LNCaP clone FGC (cell line): Measurements from ENCODE around the gene CALR.
"Not testable (repeated sequence)": the region's sequence is repeated elsewhere in the genome, so short reads cannot be mapped to it uniquely, and the experiment has no call there.

Experiments
- DNase-seq: peaks from one replicate; pipeline ENCODE4 v3.0.0-alpha.2; 2011; ENCODE audit warnings: low read depth
- H3K4me3 ChIP-seq: 2 replicates; pipeline ENCODE4 v1.5.1; 2011; ENCODE audit warnings: mild to moderate bottlenecking, low read depth, low read length, control low read depth
- CTCF ChIP-seq: IDR thresholded peaks from 2 replicates; pipeline ENCODE4 v1.5.1; 2012; ENCODE audit warnings: mild to moderate bottlenecking; ENCODE audit not compliant: control insufficient read depth, insufficient read depth; ENCODE audit errors: extremely low read depth

The CALR gene

GRCh38 chr19:12948612-12949362 is 10.4 kb downstream of the CALR start:
- DNase-seq: no peak
- no peak for TF ChIP-seq CTCF
- H3K4me3 ChIP-seq: no peak overlapping the region

- no peak for TF ChIP-seq CTCF
- DNase-seq: no peak
- no peak overlapping the region for H3K4me3 ChIP-seq
These were observed 11.2 kb downstream of the CALR start for GRCh38 chr19:12949363-12950283.

- not testable (repeated sequence) for DNase-seq, H3K4me3 ChIP-seq
These were observed 13.6 kb downstream of the CALR start for GRCh38 chr19:12952050-12952449.

DNA sequence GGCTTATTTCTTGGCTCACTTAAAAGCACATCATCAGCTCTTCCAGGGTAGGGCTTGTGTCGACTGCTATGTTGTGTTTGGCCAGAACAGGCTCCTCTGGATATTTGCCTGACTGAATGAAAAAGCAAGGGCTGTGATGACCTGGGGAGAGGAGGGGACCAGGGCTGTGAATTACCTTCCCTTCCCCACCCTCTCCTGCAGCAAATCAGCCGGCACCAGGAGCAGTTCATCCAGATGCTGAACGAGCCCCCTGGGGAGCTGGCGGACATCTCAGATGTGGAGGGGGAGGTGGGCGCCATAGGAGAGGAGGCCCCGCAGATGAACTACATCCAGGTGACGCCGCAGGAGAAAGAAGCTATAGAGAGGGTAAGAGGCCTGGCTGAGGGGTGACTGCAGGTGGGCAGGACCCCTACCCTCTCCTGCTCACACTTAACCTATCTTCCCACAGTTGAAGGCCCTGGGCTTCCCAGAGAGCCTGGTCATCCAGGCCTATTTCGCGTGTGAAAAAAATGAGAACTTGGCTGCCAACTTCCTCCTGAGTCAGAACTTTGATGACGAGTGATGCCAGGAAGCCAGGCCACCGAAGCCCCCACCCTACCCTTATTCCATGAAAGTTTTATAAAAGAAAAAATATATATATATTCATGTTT is 14.2 kb downstream of the CALR start:
- DNase-seq: no peak
- no peak overlapping the region for H3K4me3 ChIP-seq
- no peak for TF ChIP-seq CTCF

DNA sequence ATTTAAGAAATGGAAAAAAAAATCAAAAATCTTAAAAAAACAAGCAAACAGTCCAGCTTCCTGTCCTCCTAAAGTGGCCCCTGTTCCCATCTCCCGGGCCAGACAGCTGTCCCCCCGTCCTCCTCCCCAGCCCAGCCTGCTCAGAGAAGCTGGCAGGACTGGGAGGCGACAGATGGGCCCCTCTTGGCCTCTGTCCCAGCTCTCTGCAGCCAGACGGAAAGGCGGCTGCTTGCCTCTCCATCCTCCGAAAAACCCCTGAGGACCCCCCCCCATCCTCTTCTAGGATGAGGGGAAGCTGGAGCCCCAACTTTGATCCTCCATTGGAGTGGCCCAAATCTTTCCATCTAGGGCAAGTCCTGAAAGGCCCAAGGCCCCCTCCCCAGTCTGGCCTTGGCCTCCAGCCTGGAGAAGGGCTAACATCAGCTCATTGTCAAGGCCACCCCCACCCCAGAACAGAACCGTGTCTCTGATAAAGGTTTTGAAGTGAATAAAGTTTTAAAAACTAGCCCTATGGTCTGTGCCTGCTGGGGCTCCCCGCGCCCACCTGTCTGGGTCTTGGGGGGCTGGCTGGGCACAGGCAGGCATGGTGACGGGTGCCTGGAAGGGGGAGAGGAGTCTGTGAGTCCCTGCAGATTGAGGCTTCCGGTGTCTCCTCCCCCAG is 14.9 kb downstream of the CALR start:
- TF ChIP-seq CTCF: no peak
- DNase-seq: no peak
- no peak overlapping the region for H3K4me3 ChIP-seq

GRCh38 chr19:12953799-12954611 is 15.6 kb downstream of the CALR start:
- DNase-seq: no peak
- TF ChIP-seq CTCF: no peak
- H3K4me3 ChIP-seq: no peak overlapping the region
